HG03378 (cell line): ENCODE measurements around the gene CD40.

Experiments used
- ATAC-seq: cut with Tn5 transposase; IDR thresholded peaks from one replicate; pipeline ENCODE4 v1.9.1; 2021; ENCODE audit warnings: mild to moderate bottlenecking, moderate library complexity; ENCODE audit not compliant: unreplicated experiment

Gene CD40

GRCh38 chr20:46121184-46121930 is 3.2 kb downstream of the CD40 start:
- ATAC-seq: no peak

GRCh38 chr20:46122071-46122470 is 4.0 kb downstream of the CD40 start:
- no peak for ATAC-seq

GRCh38 chr20:46122516-46123481 is 4.7 kb downstream of the CD40 start:
- no peak for ATAC-seq

- no peak for ATAC-seq
Observed at GRCh38 chr20:46123482-46124245, 5.5 kb downstream of the CD40 start.

GRCh38 chr20:46126440-46127056 is 8.4 kb downstream of the CD40 start:
- ATAC-seq: no peak

- ATAC-seq: no peak
Observed at GRCh38 chr20:46127396-46128010, 9.4 kb downstream of the CD40 start.

GRCh38 chr20:46128310-46129151 is 10.4 kb downstream of the CD40 start:
- no peak for ATAC-seq

GRCh38 chr20:46129955-46130481 is 11.9 kb downstream of the CD40 start:
- no peak for ATAC-seq

- no peak for ATAC-seq
Observed at GRCh38 chr20:46130534-46130933, 12.4 kb downstream of the CD40 start.

GRCh38 chr20:46131396-46131795 is 13.3 kb downstream of the CD40 start:
- ATAC-seq: no peak

GRCh38 chr20:46132705-46133120 is 14.6 kb downstream of the CD40 start:
- ATAC-seq: no peak

- no peak for ATAC-seq
Observed at GRCh38 chr20:46133886-46134654, 16.0 kb downstream of the CD40 start.

- ATAC-seq: no peak
Observed at GRCh38 chr20:46134716-46135115, 16.6 kb downstream of the CD40 start.

- ATAC-seq: no peak
Observed at GRCh38 chr20:46135856-46136633, 17.9 kb downstream of the CD40 start.

GRCh38 chr20:46137816-46138215 is 19.7 kb downstream of the CD40 start:
- no peak for ATAC-seq

GRCh38 chr20:46139266-46139889 is 21.3 kb downstream of the CD40 start:
- no peak for ATAC-seq

- no peak for ATAC-seq
Observed at GRCh38 chr20:46139908-46140482, 21.9 kb downstream of the CD40 start.
